HepG2 (cell line): Measurements from ENCODE around the gene ZNF174. TPM values are rescaled to one million over a fixed set of nuclear protein-coding genes. Genes with fewer than 3 reads are reported as not detected.

Experiments
- ATAC-seq: fragments of 200-7000 bp; cut with Tn5 transposase; 3 replicates; pipeline ENCODE4 v1.9.1; 2020; ENCODE audit warnings: mild to moderate bottlenecking, moderate library complexity
- BruUV-seq: library from RNA; stranded (reverse); fragments of 400-500 nt; replicated peaks from 2 replicates; lab custom pipeline; 2021; lab: Mats Ljungman, UMichigan
- CTCF ChIA-PET: fragments of 300-600 bp; formaldehyde crosslinking; extraction: SDS; loops from one replicate; lab custom pipeline; 2021; ENCODE audit warnings: low total read pairs, inconsistent platforms, low intra/inter-chr PET ratio; lab: Yijun Ruan, JAX
- POLR2A ChIA-PET: fragments of 350-600 bp; sonication (Branson Sonifier 250); formaldehyde crosslinking; loops from one replicate; lab custom pipeline; 2020; ENCODE audit warnings: antibody characterized with exemption, inconsistent platforms; lab: Yijun Ruan, JAX
- DNase-seq: peaks from one replicate; pipeline ENCODE4 v3.0.0-alpha.2; 2015; ENCODE audit warnings: low spot score
- FAIRE-seq: peaks from 3 replicates; lab custom pipeline; 2011; peaks lifted over from hg19 to GRCh38; lab: Jason Lieb, UNC
- H2AFZ ChIP-seq: one replicate; pipeline ENCODE4 v1.6.1; 2011; ENCODE audit warnings: low read length, inconsistent platforms
- H3K27ac ChIP-seq: fragments of 300-600 bp; 3 replicates; pipeline ENCODE4 v1.8.0; 2011; ENCODE audit warnings: mixed run types, mild to moderate bottlenecking, mixed read lengths, low read length, inconsistent platforms; ENCODE audit not compliant: insufficient read depth; ENCODE audit errors: extremely low read length
- H3K27me3 ChIP-seq, 2 experiments: fragments of 200-600 bp in 1 of 2; 2 replicates in 1 of 2; 3 replicates in 1 of 2; pipeline versions ENCODE4 v1.6.0 to v1.8.0; 2011; ENCODE audit warnings: low read length in 2 of 2, mild to moderate bottlenecking in 2 of 2, moderate library complexity in 2 of 2, inconsistent platforms in 1 of 2; ENCODE audit not compliant: insufficient read depth in 2 of 2, control insufficient read depth in 1 of 2
- H3K36me3 ChIP-seq, 2 experiments: fragments of 200-600 bp in 1 of 2; replicated peaks in 1 of 2; 2 replicates in 1 of 2; 3 replicates in 1 of 2; pipeline versions ENCODE4 v1.5.1 to v1.8.0; 2011; ENCODE audit warnings: low read length in 2 of 2, inconsistent platforms in 1 of 2; ENCODE audit not compliant: insufficient read depth in 2 of 2, control insufficient read depth in 1 of 2
- H3K4me1 ChIP-seq: 2 replicates; pipeline ENCODE4 v1.5.1; 2012; ENCODE audit warnings: low read length, inconsistent platforms; ENCODE audit not compliant: insufficient read depth
- H3K4me2 ChIP-seq: 2 replicates; pipeline ENCODE4 v1.6.0; 2011; ENCODE audit warnings: low read depth, low read length, inconsistent platforms
- H3K4me3 ChIP-seq, 3 experiments: fragments of 200-600 bp in 1 of 3; sonication (generic), shearing (Covaris generic) in 1 of 3; replicated peaks in 1 of 3; 2 replicates each; pipeline ENCODE4 v1.5.1; 2011 to 2016; ENCODE audit warnings: low read length in 3 of 3, inconsistent platforms in 2 of 3, low read depth in 2 of 3, mild to moderate bottlenecking in 2 of 3, control low read depth in 1 of 3, mixed read lengths in 1 of 3; ENCODE audit not compliant: insufficient read depth in 1 of 3
- H3K79me2 ChIP-seq: one replicate; pipeline ENCODE4 v1.6.1; 2011; ENCODE audit warnings: low read length, inconsistent platforms; ENCODE audit not compliant: insufficient read depth
- H3K9ac ChIP-seq: 2 replicates; pipeline ENCODE4 v1.6.0; 2011; ENCODE audit warnings: mild to moderate bottlenecking, low read depth, low read length, inconsistent platforms; ENCODE audit not compliant: insufficient read depth
- H3K9me3 ChIP-seq: 2 replicates; pipeline ENCODE4 v1.5.1; 2012; ENCODE audit warnings: mild to moderate bottlenecking, low read length
- H4K20me1 ChIP-seq: 2 replicates; pipeline ENCODE4 v1.6.0; 2011; ENCODE audit warnings: inconsistent platforms, mild to moderate bottlenecking, low read length, moderate library complexity; ENCODE audit not compliant: insufficient read depth
- IKZF1 ChIP-seq: fragments of 450-650 bp; IDR thresholded peaks from 2 replicates; pipeline ENCODE4 v1.7.1; 2016
- NR2F6 ChIP-seq, 2 experiments: IDR thresholded peaks; 2 replicates each; pipeline ENCODE4 v1.6.1; 2016; ENCODE audit warnings: antibody characterized with exemption in 1 of 2, mild to moderate bottlenecking in 1 of 2
- ZFP90 ChIP-seq: sonication (generic); formaldehyde crosslinking; IDR thresholded peaks from 2 replicates; pipeline ENCODE4 v1.8.0; 2022; ENCODE audit warnings: missing genetic modification reagents, mild to moderate bottlenecking, inconsistent platforms, borderline replicate concordance
- ZNF33A ChIP-seq: sonication (generic); formaldehyde crosslinking; IDR thresholded peaks from 2 replicates; pipeline ENCODE4 v1.5.1; 2020; ENCODE audit warnings: missing genetic modification reagents, mild to moderate bottlenecking, moderate library complexity, borderline replicate concordance
- ZNF670 ChIP-seq: sonication (generic); formaldehyde crosslinking; IDR thresholded peaks from 2 replicates; pipeline ENCODE4 v1.8.0; 2022; ENCODE audit warnings: mild to moderate bottlenecking, missing genetic modification reagents, borderline replicate concordance
- ZNF674 ChIP-seq: sonication (generic); formaldehyde crosslinking; IDR thresholded peaks from 2 replicates; pipeline ENCODE4 v1.5.0; 2020; ENCODE audit warnings: low read depth, mild to moderate bottlenecking, missing genetic modification reagents
- WGBS: methylation state at CpG from one replicate; pipeline ENCODE4 v1.1.6; 2017; ENCODE audit warnings: low lambda C conversion rate; 5-methylcytosine and 5-hydroxymethylcytosine counted together
- in situ Hi-C: cut with HindIII; loops from 2 replicates; pipeline ENCODE4 v1.10.0; 2017; ENCODE audit warnings: low pct_unique_long_range_greater_than_20kb; ENCODE audit not compliant: extremely low pct_ligation_motif_present
- intact Hi-C: fragments of 100-400 bp; cut with micrococcal nuclease; formaldehyde crosslinking; loops from one replicate; pipeline ENCODE4 v1.10.0; 2022; ENCODE audit not compliant: unreplicated experiment
- polyA plus RNA-seq, 8 experiments: library from polyadenylated mRNA; depleted of rRNA in 3 of 8; stranded (reverse) in 7 of 8; unstranded in 1 of 8; fragments of >200 nt; fragmentation: Illumina TruSeq in 4 of 8; extraction: Trizol in 4 of 8; gene quantifications; 2 replicates each; pipeline versions ENCODE4 v1.2.1 to v1.2.3, GENCODE V29; 2011 to 2016; ENCODE audit warnings: low read depth in 4 of 8, missing spikeins in 1 of 8, mixed read lengths in 1 of 8; ENCODE audit not compliant: insufficient read depth in 1 of 8
- total RNA-seq, 5 experiments: library from RNA; depleted of rRNA; stranded (reverse); fragments of >200 nt; fragmentation: Illumina TruSeq; extraction: Trizol; gene quantifications; 2 replicates each; pipeline ENCODE4 v1.2.3, GENCODE V29; 2016; ENCODE audit warnings: low read depth in 1 of 5
- TF ChIP-seq, protein P1 (sequence below): sonication (generic); formaldehyde crosslinking; conservative IDR thresholded peaks from 2 replicates; pipeline ENCODE4 v1.4.0; 2020; ENCODE audit warnings: mild to moderate bottlenecking, missing genetic modification reagents, moderate library complexity
- TF ChIP-seq, protein P2 (sequence below): sonication (generic); formaldehyde crosslinking; IDR thresholded peaks from 2 replicates; pipeline ENCODE4 v1.8.1; 2023; ENCODE audit warnings: mild to moderate bottlenecking, inconsistent platforms, moderate library complexity, missing genetic modification reagents, borderline replicate concordance
- TF ChIP-seq, protein P3 (sequence below): conservative IDR thresholded peaks from 2 replicates; pipeline ENCODE4 v1.6.1; 2018; ENCODE audit warnings: missing genetic modification reagents

Gene ZNF174
- total and polyA plus RNA-seq, 2 of the 13 experiments (the other 11 are each of a cell fraction or from before 2014, with no cell fraction given) = 8.3 to 10.6 TPM

DNA sequence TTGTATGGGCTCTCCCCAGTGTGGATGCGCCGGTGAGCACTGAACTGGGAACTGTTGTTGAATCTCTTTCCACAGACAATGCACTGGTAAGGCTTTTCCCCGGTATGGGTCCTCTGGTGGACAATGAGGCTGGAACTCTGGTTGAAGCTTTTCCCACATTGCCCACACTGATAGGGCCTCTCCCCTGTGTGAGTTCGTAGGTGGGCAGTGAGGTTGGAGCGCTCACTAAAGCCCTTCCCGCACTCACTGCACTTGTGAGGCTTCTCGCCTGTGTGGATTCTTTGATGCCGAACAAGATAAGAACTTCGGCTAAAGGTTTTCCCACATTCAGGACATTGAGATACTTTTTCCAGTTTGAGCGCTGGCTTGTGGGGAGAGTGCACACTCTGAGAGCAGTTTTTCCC is 18.0 kb upstream of the ZNF174 start (continued):
- TF ChIP-seq, protein P1, sequence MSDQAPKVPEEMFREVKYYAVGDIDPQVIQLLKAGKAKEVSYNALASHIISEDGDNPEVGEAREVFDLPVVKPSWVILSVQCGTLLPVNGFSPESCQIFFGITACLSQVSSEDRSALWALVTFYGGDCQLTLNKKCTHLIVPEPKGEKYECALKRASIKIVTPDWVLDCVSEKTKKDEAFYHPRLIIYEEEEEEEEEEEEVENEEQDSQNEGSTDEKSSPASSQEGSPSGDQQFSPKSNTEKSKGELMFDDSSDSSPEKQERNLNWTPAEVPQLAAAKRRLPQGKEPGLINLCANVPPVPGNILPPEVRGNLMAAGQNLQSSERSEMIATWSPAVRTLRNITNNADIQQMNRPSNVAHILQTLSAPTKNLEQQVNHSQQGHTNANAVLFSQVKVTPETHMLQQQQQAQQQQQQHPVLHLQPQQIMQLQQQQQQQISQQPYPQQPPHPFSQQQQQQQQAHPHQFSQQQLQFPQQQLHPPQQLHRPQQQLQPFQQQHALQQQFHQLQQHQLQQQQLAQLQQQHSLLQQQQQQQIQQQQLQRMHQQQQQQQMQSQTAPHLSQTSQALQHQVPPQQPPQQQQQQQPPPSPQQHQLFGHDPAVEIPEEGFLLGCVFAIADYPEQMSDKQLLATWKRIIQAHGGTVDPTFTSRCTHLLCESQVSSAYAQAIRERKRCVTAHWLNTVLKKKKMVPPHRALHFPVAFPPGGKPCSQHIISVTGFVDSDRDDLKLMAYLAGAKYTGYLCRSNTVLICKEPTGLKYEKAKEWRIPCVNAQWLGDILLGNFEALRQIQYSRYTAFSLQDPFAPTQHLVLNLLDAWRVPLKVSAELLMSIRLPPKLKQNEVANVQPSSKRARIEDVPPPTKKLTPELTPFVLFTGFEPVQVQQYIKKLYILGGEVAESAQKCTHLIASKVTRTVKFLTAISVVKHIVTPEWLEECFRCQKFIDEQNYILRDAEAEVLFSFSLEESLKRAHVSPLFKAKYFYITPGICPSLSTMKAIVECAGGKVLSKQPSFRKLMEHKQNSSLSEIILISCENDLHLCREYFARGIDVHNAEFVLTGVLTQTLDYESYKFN = no peak
- TF ChIP-seq, protein P2, sequence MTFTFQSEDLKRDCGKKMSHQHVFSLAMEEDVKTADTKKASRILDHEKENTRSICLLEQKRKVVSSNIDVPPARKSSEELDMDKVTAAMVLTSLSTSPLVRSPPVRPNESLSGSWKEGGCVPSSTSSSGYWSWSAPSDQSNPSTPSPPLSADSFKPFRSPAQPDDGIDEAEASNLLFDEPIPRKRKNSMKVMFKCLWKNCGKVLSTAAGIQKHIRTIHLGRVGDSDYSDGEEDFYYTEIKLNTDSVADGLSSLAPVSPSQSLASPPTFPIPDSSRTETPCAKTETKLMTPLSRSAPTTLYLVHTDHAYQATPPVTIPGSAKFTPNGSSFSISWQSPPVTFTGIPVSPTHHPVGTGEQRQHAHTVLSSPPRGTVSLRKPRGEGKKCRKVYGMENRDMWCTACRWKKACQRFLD (CRISPR knock-in tag) = no peak
- TF ChIP-seq, protein P3, sequence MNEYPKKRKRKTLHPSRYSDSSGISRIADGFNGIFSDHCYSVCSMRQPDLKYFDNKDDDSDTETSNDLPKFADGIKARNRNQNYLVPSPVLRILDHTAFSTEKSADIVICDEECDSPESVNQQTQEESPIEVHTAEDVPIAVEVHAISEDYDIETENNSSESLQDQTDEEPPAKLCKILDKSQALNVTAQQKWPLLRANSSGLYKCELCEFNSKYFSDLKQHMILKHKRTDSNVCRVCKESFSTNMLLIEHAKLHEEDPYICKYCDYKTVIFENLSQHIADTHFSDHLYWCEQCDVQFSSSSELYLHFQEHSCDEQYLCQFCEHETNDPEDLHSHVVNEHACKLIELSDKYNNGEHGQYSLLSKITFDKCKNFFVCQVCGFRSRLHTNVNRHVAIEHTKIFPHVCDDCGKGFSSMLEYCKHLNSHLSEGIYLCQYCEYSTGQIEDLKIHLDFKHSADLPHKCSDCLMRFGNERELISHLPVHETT (CRISPR knock-in tag) = no peak
- TF ChIP-seq ZNF670 (CRISPR knock-in tag) (no peak), ZFP90 (CRISPR knock-in tag) (no peak)
- TF ChIP-seq, all 625 proteins: peak for 0

DNA sequence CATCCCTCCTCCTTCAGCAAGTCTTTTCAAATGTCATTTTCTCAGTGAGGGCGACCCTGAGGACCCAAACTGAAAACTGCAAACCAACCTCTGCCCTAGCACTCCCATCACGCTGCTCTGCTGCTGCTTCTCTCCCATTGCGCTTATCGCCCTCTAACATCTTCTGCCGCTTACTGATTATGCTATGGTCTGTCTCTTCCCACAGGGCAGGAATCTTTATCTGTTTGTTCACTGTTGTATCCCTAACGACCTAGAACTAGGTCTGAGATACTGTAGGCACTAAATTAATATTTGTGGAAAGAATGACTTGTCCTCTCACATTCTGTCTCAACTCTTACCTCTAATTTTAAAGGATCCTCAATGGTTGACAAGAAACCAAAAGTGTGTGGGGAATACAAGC is 12.7 kb upstream of the ZNF174 start:
- ATAC-seq (no peak), DNase-seq (no peak), FAIRE-seq (no peak)
- in situ Hi-C loops = no loop called here
- peaks cover 10 to 44% of the 10 kb centered on the region in 2 experiments; a peak in 4 of 5 replicates for H3K36me3 ChIP-seq
- no peaks in the 10 kb centered on the region for H3K9me3 ChIP-seq
- BruUV-seq = no TSS peak
- 93% methylated on average over 6 of the region's 6 CpGs for WGBS
- H2AFZ ChIP-seq = no peak overlapping the region
- H3K9ac ChIP-seq = no peak overlapping the region
- no peak overlapping the region for H3K27ac ChIP-seq
- H4K20me1 ChIP-seq = no peaks in the 10 kb centered on the region
- ChIA-PET POLR2A (interaction anchor here (0.7 kb wide), 1 partner anchor 13 kb away, joined by 3 read pairs; the partner anchor contains the start of genes ZNF174 and ZSCAN32), CTCF (no interaction called here)
- H3K27me3 ChIP-seq = no peaks in the 10 kb centered on the region
- intact Hi-C loops = no loop called here
- peaks cover 3% of the 10 kb centered on the region for H3K79me2 ChIP-seq
- no peak overlapping the region for H3K4me2 ChIP-seq
- no peaks in the 10 kb centered on the region for H3K4me1 ChIP-seq
- no peak overlapping the region for H3K4me3 ChIP-seq
- TF ChIP-seq ZNF33A (no peak), ZNF674 (CRISPR knock-in tag) (no peak), IKZF1 (no peak), NR2F6 (IDR thresholded peaks at IDR 0.05) (no peak), NR2F6 (CRISPR knock-in tag; IDR thresholded peaks at IDR 0.05) (no peak)
